Liver (tissue), 9 donors: ENCODE results near the gene TICAM2. TPM values are rescaled to one million over a fixed set of nuclear protein-coding genes. Genes with fewer than 3 reads are reported as not detected.

Experiments used
- DNase-seq: peaks from one replicate; pipeline ENCODE4 v3.0.0-alpha.2; 2017; ENCODE audit warnings: low spot score
- H3K27ac ChIP-seq, 2 donors: one replicate each; pipeline ENCODE4 v1.7.0; 2013; ENCODE audit warnings: inconsistent platforms in 2 of 2, low read length in 2 of 2, control low read depth in 1 of 2, low read depth in 1 of 2, mild to moderate bottlenecking in 1 of 2
- H3K27me3 ChIP-seq, 4 donors: one replicate each; pipeline versions ENCODE4 v1.6.1 to v1.7.0; 2013; ENCODE audit warnings: low read length in 3 of 4, inconsistent platforms in 1 of 4, mild to moderate bottlenecking in 1 of 4, moderate library complexity in 1 of 4; ENCODE audit not compliant: control insufficient read depth in 4 of 4, insufficient read depth in 4 of 4
- H3K36me3 ChIP-seq, 4 donors: one replicate each; pipeline versions ENCODE4 v1.6.1 to v1.7.0; 2013; ENCODE audit warnings: low read length in 3 of 4, mild to moderate bottlenecking in 3 of 4, low read depth in 1 of 4, moderate library complexity in 1 of 4; ENCODE audit not compliant: control insufficient read depth in 4 of 4, insufficient read depth in 3 of 4
- H3K4me1 ChIP-seq, 4 donors: one replicate each; pipeline versions ENCODE4 v1.6.1 to v1.7.0; 2013; ENCODE audit warnings: low read length in 3 of 4, mild to moderate bottlenecking in 3 of 4, moderate library complexity in 1 of 4; ENCODE audit not compliant: control insufficient read depth in 4 of 4, insufficient read depth in 4 of 4
- H3K4me3 ChIP-seq, 3 donors: one replicate each; pipeline versions ENCODE4 v1.6.1 to v1.7.0; 2013; ENCODE audit warnings: low read length in 3 of 3, control low read depth in 1 of 3, low read depth in 1 of 3, mild to moderate bottlenecking in 1 of 3
- H3K9ac ChIP-seq, 2 donors: one replicate each; pipeline ENCODE4 v1.7.0; 2013; ENCODE audit warnings: low read length in 2 of 2, mild to moderate bottlenecking in 2 of 2, moderate library complexity in 2 of 2, control low read depth in 1 of 2, low read depth in 1 of 2
- H3K9me3 ChIP-seq, 4 donors: one replicate each; pipeline versions ENCODE4 v1.6.1 to v1.7.0; 2013; ENCODE audit warnings: low read length in 3 of 4; ENCODE audit not compliant: control insufficient read depth in 4 of 4
- FOXA1 ChIP-seq: IDR thresholded peaks from 2 replicates; pipeline ENCODE4 v1.6.1; 2016; ENCODE audit warnings: antibody characterized with exemption
- FOXA2 ChIP-seq: IDR thresholded peaks from 2 replicates; pipeline ENCODE4 v1.6.1; 2016; ENCODE audit warnings: antibody characterized with exemption
- HNF4A ChIP-seq, 2 donors: conservative IDR thresholded peaks; 2 replicates each; pipeline ENCODE4 v1.6.1; 2016; ENCODE audit warnings: antibody characterized with exemption in 2 of 2, mild to moderate bottlenecking in 2 of 2
- RAD21 ChIP-seq, 2 donors: IDR thresholded peaks; 2 replicates each; pipeline ENCODE4 v1.6.1; 2016; ENCODE audit warnings: antibody characterized with exemption in 2 of 2, mild to moderate bottlenecking in 2 of 2
- YY1 ChIP-seq: IDR thresholded peaks from 2 replicates; pipeline ENCODE4 v1.6.1; 2016; ENCODE audit warnings: antibody characterized with exemption, mild to moderate bottlenecking
- WGBS: extraction: QIAGEN DNeasy Blood & Tissue Kit; methylation state at CpG from one replicate; pipeline ENCODE4 v1.1.7; 2013; 5-methylcytosine and 5-hydroxymethylcytosine counted together
- polyA plus RNA-seq, 2 donors: library from polyadenylated mRNA; stranded (reverse) in 1 of 2; unstranded in 1 of 2; fragments of 200-250 nt in 1 of 2; fragments of >200 nt in 1 of 2; fragmentation: Nextera tagmentation in 1 of 2; extraction: Ambion mirVana in 1 of 2; gene quantifications; one replicate each; pipeline versions ENCODE4 v1.2.1 to v1.2.3, GENCODE V29; 2013 to 2015
- total RNA-seq, 2 donors: library from RNA; depleted of rRNA; stranded (reverse); fragments of >200 nt; gene quantifications; one replicate each; pipeline ENCODE4 v1.2.3, GENCODE V29; 2014
- TF ChIP-seq, protein P1 (sequence below): fragments of 150-350 bp; IDR thresholded peaks from 2 replicates; pipeline ENCODE4 v1.5.1; 2017; ENCODE audit warnings: improper control_type of control experiment, low read depth, low read length; ENCODE audit not compliant: missing input control
- TF ChIP-seq, protein P2 (sequence below): IDR thresholded peaks from 2 replicates; pipeline ENCODE4 v1.6.1; 2016; ENCODE audit warnings: antibody characterized with exemption
- donor health status: healthy.
- donor health status: healthy.
- donor health status: healthy.
- donor health status: healthy.
- donor health status: healthy.

TICAM2 gene
- total and polyA plus RNA-seq, 4 donors, result 0.50 to 1.5 (median 0.95) TPM

DNA sequence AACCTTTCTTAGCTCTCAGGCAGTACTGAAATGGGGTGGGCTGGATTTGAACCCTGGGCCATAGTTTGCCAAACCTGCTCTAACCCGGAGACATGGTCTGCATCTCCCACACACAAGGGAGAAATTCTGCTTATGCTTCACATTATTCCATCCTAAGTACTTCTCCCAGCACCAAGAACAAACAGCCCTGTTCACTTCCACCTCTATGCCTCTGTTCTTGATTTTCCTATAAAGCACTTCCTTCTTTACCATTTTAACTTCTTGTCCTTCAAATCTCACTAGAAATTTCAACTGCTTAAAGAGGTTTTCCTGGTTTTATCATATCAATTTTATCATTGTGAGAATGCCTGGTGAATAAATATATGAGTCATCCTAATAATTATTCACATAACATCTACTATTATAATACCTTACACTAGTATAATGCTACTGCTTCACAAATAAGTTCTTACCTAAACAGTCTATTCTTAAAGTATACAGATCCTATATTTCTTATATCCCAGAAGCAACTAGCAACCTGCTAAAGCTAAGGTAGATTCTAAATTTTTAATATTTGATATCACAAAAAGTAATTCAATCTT is 70.4 kb downstream of the TICAM2 start:
- H3K9ac ChIP-seq, result no peak overlapping the region
- H3K4me3 ChIP-seq, result no peak overlapping the region
- 91% methylated on average over 1 of the region's 1 CpG for WGBS
- no peak for DNase-seq
- no peaks in the 10 kb centered on the region for H3K9me3 ChIP-seq
- no peaks in the 10 kb centered on the region for H3K27me3 ChIP-seq
- H3K27ac ChIP-seq, result no peak overlapping the region
- H3K36me3 ChIP-seq, result peaks cover 0 to 10% (median 3%) of the 10 kb centered on the region in 4 donors
- TF ChIP-seq, protein P1, sequence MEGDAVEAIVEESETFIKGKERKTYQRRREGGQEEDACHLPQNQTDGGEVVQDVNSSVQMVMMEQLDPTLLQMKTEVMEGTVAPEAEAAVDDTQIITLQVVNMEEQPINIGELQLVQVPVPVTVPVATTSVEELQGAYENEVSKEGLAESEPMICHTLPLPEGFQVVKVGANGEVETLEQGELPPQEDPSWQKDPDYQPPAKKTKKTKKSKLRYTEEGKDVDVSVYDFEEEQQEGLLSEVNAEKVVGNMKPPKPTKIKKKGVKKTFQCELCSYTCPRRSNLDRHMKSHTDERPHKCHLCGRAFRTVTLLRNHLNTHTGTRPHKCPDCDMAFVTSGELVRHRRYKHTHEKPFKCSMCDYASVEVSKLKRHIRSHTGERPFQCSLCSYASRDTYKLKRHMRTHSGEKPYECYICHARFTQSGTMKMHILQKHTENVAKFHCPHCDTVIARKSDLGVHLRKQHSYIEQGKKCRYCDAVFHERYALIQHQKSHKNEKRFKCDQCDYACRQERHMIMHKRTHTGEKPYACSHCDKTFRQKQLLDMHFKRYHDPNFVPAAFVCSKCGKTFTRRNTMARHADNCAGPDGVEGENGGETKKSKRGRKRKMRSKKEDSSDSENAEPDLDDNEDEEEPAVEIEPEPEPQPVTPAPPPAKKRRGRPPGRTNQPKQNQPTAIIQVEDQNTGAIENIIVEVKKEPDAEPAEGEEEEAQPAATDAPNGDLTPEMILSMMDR, result no peak
- TF ChIP-seq FOXA2, result no peak
- peaks cover 0 to 7% (median 3%) of the 10 kb centered on the region in 4 donors for H3K4me1 ChIP-seq

DNA sequence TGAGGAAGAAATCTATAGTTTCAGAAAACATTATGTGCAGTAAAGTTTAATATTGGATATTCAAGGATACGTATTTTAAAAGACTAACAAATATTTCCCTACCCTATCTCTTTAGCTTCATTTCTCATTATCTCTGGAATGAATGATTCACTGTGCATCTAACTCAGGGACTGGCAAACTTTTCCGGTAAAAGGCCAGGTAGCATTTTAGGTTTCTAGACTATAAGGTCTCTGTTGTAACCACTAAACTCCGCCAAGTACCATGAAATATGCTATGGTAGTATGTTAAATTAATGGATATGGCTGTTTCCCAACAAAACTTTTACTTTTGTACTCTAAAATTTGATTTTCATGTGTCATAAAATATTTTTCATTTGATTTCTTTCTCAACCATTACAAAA is 70.9 kb downstream of the TICAM2 start:
- Histone ChIP-seq H3K9ac (no peak overlapping the region), H3K27ac (no peak overlapping the region), H3K4me1 (peaks cover 0 to 12% (median 3%) of the 10 kb centered on the region in 4 donors), H3K4me3 (no peak overlapping the region), H3K9me3 (no peaks in the 10 kb centered on the region), H3K27me3 (no peaks in the 10 kb centered on the region), H3K36me3 (peaks cover 0 to 9% (median 3%) of the 10 kb centered on the region in 4 donors)
- no peak for DNase-seq
- no peak for TF ChIP-seq FOXA1
- TF ChIP-seq, protein P1, result no peak
- TF ChIP-seq FOXA2, result no peak
- no peak for TF ChIP-seq YY1
- TF ChIP-seq, protein P2, sequence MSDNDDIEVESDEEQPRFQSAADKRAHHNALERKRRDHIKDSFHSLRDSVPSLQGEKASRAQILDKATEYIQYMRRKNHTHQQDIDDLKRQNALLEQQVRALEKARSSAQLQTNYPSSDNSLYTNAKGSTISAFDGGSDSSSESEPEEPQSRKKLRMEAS, result no peak
- no peak for TF ChIP-seq HNF4A (conservative IDR thresholded peaks at IDR 0.05)
- WGBS, result 95% methylated on average over 3 of the region's 3 CpGs

DNA sequence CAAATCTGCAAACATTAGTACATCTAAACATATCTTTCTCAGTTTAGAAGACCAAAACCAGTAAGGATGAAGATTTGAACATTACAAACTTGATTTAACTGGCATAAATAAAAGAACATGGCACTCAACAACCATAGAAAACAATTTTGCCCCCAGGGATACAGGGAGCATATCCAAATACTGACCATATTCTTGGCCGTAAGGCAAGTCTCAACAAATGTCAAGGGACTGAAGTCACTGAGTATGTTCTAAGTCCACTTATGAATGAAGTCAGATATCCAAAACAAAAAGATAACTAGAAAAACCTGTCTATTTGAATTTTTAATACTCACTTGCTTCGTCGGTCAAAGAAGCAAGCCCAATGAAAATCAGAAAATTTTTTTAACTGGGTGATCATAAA is 71.9 kb downstream of the TICAM2 start:
- DNase-seq, result no peak
- no peak overlapping the region for H3K9ac ChIP-seq
- no peak overlapping the region for H3K27ac ChIP-seq
- 82% methylated on average over 3 of the region's 3 CpGs for WGBS
- peaks cover 0 to 11% (median 3%) of the 10 kb centered on the region in 4 donors for H3K4me1 ChIP-seq
- H3K36me3 ChIP-seq, result peaks cover 0 to 7% (median 2%) of the 10 kb centered on the region in 4 donors
- H3K27me3 ChIP-seq, result no peaks in the 10 kb centered on the region
- TF ChIP-seq RAD21 (IDR thresholded peaks at IDR 0.05), result no peak
- H3K9me3 ChIP-seq, result no peaks in the 10 kb centered on the region
- H3K4me3 ChIP-seq, result no peak overlapping the region

Other genes starting within 250 kb of the TICAM2 start
- gene FEM1C, start 57.7 kb downstream of the TICAM2 start, total RNA-seq, result 10 to 100 TPM; 13.2 to 14.3 TPM
- 1 to 10 TPM; 3.4 to 4.3 TPM for gene FEM1C, start 57.7 kb downstream of the TICAM2 start, polyA plus RNA-seq
- gene TMED7, start 23.6 kb upstream of the TICAM2 start, total RNA-seq, result 100 to 1,000 TPM in 1 of 2 donors, 10 to 100 TPM in 1; 77.0 to 140 TPM
- 10 to 100 TPM; 43.4 to 54.5 TPM for gene TMED7, start 23.6 kb upstream of the TICAM2 start, polyA plus RNA-seq
- gene CDO1, start 214.2 kb upstream of the TICAM2 start, total RNA-seq, result 100 to 1,000 TPM; 212 to 472 TPM
- 100 to 1,000 TPM; 106 to 270 TPM for gene CDO1, start 214.2 kb upstream of the TICAM2 start, polyA plus RNA-seq
- gene ATG12, start 239.1 kb upstream of the TICAM2 start, total RNA-seq, result 10 to 100 TPM; 14.8 to 43.1 TPM
- gene ATG12, start 239.1 kb upstream of the TICAM2 start, polyA plus RNA-seq, result 10 to 100 TPM; 15.6 to 32.5 TPM
- 10 to 100 TPM; 40.4 to 41.5 TPM for gene AP3S1, start 239.5 kb upstream of the TICAM2 start, total RNA-seq
- gene AP3S1, start 239.5 kb upstream of the TICAM2 start, polyA plus RNA-seq, result 10 to 100 TPM; 32.7 to 52.7 TPM